Testis (tissue), 2 donors: ENCODE data around the gene NDUFB3.

ENCODE experiments used
- POLR2A ChIP-seq: fragments of 450-650 bp; IDR thresholded peaks from one replicate; pipeline ENCODE4 v1.6.1; 2017; ENCODE audit warnings: antibody characterized with exemption, mild to moderate bottlenecking, moderate library complexity
- TF ChIP-seq, protein P1 (sequence below), 3 experiments: fragments of 450-650 bp in 2 of 3; fragments of 200-600 bp in 1 of 3; sonication (generic) in 1 of 3; IDR thresholded peaks; one replicate each; pipeline ENCODE4 v1.5.1; 2016 to 2019; ENCODE audit warnings: antibody characterized with exemption in 3 of 3, mild to moderate bottlenecking in 2 of 3, moderate library complexity in 1 of 3

DNA sequence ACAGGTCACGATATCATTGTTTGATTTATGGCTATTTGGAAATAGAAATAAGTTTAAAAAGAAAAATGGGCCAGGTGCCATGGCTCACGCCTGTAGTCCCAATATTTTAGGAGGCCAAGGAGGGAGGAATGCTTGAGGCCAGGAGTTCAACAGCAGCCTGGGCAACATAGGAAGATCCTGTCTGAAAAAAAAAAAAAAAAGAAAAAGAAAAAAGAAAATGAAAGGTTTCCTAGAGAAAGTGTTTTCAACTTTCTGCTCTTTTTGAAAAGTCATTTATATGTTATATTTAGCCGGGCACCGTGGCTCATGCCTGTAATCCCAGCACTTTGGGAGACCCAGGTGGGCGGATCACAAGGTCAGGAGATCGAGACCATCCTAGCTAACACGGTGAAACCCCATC, 3.2 kb downstream of the NDUFB3 start:
- TF ChIP-seq, protein P1, sequence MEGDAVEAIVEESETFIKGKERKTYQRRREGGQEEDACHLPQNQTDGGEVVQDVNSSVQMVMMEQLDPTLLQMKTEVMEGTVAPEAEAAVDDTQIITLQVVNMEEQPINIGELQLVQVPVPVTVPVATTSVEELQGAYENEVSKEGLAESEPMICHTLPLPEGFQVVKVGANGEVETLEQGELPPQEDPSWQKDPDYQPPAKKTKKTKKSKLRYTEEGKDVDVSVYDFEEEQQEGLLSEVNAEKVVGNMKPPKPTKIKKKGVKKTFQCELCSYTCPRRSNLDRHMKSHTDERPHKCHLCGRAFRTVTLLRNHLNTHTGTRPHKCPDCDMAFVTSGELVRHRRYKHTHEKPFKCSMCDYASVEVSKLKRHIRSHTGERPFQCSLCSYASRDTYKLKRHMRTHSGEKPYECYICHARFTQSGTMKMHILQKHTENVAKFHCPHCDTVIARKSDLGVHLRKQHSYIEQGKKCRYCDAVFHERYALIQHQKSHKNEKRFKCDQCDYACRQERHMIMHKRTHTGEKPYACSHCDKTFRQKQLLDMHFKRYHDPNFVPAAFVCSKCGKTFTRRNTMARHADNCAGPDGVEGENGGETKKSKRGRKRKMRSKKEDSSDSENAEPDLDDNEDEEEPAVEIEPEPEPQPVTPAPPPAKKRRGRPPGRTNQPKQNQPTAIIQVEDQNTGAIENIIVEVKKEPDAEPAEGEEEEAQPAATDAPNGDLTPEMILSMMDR (IDR thresholded peaks at IDR 0.05) = no peak
- no peak for TF ChIP-seq POLR2A
